SK-N-SH treated with all-trans-retinoic acid at 6 μM for 48 hours (cell line): ENCODE measurements around the gene AP1AR.

Source experiments
- BACH2 ChIP-seq: fragments of 250-450 bp; sonication (Bioruptor Pico); IDR thresholded peaks from 2 replicates; pipeline ENCODE4 v1.9.0; 2021; ENCODE audit warnings: mild to moderate bottlenecking, borderline replicate concordance
- CSDC2 ChIP-seq: fragments of 250-450 bp; sonication (Bioruptor Pico); IDR thresholded peaks from 2 replicates; pipeline ENCODE4 v1.5.0; 2020; ENCODE audit warnings: mild to moderate bottlenecking, moderate library complexity
- ESRRG ChIP-seq: fragments of 250-450 bp; sonication (Bioruptor Pico); IDR thresholded peaks from 2 replicates; pipeline ENCODE4 v1.6.1; 2021; ENCODE audit warnings: mild to moderate bottlenecking
- PPARA ChIP-seq: fragments of 250-450 bp; sonication (Bioruptor Pico); IDR thresholded peaks from 2 replicates; pipeline ENCODE4 v1.5.0; 2020; ENCODE audit warnings: mild to moderate bottlenecking, borderline replicate concordance
- RARB ChIP-seq: fragments of 250-450 bp; sonication (Bioruptor Pico); IDR thresholded peaks from 2 replicates; pipeline ENCODE4 v1.8.0; 2021; ENCODE audit warnings: mild to moderate bottlenecking, moderate library complexity
- ZC3H10 ChIP-seq: fragments of 250-450 bp; sonication (Bioruptor Pico); IDR thresholded peaks from 2 replicates; pipeline ENCODE4 v1.5.1; 2021; ENCODE audit warnings: mild to moderate bottlenecking, moderate library complexity
- ZFP3 ChIP-seq: fragments of 250-450 bp; sonication (Bioruptor Pico); IDR thresholded peaks from 2 replicates; pipeline ENCODE4 v1.5.0; 2020; ENCODE audit warnings: mild to moderate bottlenecking, moderate library complexity
- ZFP30 ChIP-seq: fragments of 450-650 bp; formaldehyde crosslinking; IDR thresholded peaks from 2 replicates; pipeline ENCODE4 v1.5.0; 2022; ENCODE audit warnings: mild to moderate bottlenecking, moderate library complexity
- ZNF8 ChIP-seq: fragments of 450-650 bp; formaldehyde crosslinking; IDR thresholded peaks from 2 replicates; pipeline ENCODE4 v1.5.0; 2020; ENCODE audit warnings: mild to moderate bottlenecking, moderate library complexity
- TF ChIP-seq, protein P1 (sequence below): fragments of 250-450 bp; sonication (Bioruptor Pico); IDR thresholded peaks from 2 replicates; pipeline ENCODE4 v1.5.1; 2020; ENCODE audit warnings: low read depth, mild to moderate bottlenecking, moderate library complexity
- TF ChIP-seq, protein P2 (sequence below): fragments of 250-450 bp; sonication (Bioruptor Pico); IDR thresholded peaks from 2 replicates; pipeline ENCODE4 v1.5.1; 2021; ENCODE audit warnings: mild to moderate bottlenecking, moderate library complexity
- TF ChIP-seq, protein P3 (sequence below): fragments of 250-450 bp; sonication (Bioruptor Pico); IDR thresholded peaks from 2 replicates; pipeline ENCODE4 v1.5.0; 2020; ENCODE audit warnings: mild to moderate bottlenecking, moderate library complexity
- TF ChIP-seq, protein P4 (sequence below): fragments of 250-450 bp; sonication (Bioruptor Pico); IDR thresholded peaks from 2 replicates; pipeline ENCODE4 v1.8.0; 2020; ENCODE audit warnings: mild to moderate bottlenecking, moderate library complexity, borderline replicate concordance

DNA sequence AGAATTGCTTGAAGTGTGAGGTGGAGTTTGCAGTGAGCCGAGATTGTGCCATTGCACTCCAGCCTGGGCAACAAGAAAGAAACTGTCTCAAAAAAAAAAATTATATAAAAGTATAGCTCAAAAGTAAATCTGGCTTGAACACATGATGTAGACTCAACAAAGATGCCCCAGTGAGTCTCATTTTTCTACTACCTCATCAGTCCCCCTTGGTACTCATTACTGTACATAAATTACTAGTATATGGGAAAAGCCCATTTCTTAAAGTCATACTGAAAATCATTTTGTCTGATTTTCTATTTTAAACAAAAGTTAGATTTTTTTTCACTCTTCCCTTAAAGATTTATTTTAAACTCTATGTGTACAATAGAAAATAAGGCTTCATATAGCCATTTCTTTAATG is 47.1 kb upstream of the AP1AR start:
- TF ChIP-seq, protein P1, sequence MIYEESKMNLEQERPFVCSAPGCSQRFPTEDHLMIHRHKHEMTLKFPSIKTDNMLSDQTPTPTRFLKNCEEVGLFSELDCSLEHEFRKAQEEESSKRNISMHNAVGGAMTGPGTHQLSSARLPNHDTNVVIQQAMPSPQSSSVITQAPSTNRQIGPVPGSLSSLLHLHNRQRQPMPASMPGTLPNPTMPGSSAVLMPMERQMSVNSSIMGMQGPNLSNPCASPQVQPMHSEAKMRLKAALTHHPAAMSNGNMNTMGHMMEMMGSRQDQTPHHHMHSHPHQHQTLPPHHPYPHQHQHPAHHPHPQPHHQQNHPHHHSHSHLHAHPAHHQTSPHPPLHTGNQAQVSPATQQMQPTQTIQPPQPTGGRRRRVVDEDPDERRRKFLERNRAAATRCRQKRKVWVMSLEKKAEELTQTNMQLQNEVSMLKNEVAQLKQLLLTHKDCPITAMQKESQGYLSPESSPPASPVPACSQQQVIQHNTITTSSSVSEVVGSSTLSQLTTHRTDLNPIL (CRISPR knock-in tag), result no peak
- TF ChIP-seq, protein P2, sequence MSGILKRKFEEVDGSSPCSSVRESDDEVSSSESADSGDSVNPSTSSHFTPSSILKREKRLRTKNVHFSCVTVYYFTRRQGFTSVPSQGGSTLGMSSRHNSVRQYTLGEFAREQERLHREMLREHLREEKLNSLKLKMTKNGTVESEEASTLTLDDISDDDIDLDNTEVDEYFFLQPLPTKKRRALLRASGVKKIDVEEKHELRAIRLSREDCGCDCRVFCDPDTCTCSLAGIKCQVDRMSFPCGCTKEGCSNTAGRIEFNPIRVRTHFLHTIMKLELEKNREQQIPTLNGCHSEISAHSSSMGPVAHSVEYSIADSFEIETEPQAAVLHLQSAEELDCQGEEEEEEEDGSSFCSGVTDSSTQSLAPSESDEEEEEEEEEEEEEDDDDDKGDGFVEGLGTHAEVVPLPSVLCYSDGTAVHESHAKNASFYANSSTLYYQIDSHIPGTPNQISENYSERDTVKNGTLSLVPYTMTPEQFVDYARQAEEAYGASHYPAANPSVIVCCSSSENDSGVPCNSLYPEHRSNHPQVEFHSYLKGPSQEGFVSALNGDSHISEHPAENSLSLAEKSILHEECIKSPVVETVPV (CRISPR knock-in tag), result no peak
- TF ChIP-seq ZFP3 (CRISPR knock-in tag), result no peak
- TF ChIP-seq, protein P3, sequence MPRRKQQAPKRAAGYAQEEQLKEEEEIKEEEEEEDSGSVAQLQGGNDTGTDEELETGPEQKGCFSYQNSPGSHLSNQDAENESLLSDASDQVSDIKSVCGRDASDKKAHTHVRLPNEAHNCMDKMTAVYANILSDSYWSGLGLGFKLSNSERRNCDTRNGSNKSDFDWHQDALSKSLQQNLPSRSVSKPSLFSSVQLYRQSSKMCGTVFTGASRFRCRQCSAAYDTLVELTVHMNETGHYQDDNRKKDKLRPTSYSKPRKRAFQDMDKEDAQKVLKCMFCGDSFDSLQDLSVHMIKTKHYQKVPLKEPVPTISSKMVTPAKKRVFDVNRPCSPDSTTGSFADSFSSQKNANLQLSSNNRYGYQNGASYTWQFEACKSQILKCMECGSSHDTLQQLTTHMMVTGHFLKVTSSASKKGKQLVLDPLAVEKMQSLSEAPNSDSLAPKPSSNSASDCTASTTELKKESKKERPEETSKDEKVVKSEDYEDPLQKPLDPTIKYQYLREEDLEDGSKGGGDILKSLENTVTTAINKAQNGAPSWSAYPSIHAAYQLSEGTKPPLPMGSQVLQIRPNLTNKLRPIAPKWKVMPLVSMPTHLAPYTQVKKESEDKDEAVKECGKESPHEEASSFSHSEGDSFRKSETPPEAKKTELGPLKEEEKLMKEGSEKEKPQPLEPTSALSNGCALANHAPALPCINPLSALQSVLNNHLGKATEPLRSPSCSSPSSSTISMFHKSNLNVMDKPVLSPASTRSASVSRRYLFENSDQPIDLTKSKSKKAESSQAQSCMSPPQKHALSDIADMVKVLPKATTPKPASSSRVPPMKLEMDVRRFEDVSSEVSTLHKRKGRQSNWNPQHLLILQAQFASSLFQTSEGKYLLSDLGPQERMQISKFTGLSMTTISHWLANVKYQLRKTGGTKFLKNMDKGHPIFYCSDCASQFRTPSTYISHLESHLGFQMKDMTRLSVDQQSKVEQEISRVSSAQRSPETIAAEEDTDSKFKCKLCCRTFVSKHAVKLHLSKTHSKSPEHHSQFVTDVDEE (CRISPR knock-in tag), result no peak
- TF ChIP-seq BACH2 (CRISPR knock-in tag), result no peak
- TF ChIP-seq PPARA (CRISPR knock-in tag), result no peak
- no peak for TF ChIP-seq RARB (CRISPR knock-in tag)
- no peak for TF ChIP-seq ZNF8 (CRISPR knock-in tag)
- TF ChIP-seq CSDC2 (CRISPR knock-in tag), result no peak
- TF ChIP-seq, protein P4, sequence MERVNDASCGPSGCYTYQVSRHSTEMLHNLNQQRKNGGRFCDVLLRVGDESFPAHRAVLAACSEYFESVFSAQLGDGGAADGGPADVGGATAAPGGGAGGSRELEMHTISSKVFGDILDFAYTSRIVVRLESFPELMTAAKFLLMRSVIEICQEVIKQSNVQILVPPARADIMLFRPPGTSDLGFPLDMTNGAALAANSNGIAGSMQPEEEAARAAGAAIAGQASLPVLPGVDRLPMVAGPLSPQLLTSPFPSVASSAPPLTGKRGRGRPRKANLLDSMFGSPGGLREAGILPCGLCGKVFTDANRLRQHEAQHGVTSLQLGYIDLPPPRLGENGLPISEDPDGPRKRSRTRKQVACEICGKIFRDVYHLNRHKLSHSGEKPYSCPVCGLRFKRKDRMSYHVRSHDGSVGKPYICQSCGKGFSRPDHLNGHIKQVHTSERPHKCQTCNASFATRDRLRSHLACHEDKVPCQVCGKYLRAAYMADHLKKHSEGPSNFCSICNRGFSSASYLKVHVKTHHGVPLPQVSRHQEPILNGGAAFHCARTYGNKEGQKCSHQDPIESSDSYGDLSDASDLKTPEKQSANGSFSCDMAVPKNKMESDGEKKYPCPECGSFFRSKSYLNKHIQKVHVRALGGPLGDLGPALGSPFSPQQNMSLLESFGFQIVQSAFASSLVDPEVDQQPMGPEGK, result no peak
- no peak for TF ChIP-seq ZC3H10
- no peak for TF ChIP-seq ESRRG
- no peak for TF ChIP-seq ZFP30 (CRISPR knock-in tag)
